Smooth muscle cell of the coronary artery (primary cell): ENCODE data around the gene GSX2. TPM values are rescaled to one million over a fixed set of nuclear protein-coding genes. Genes with fewer than 3 reads are reported as not detected.

ENCODE experiments used
- total RNA-seq: library from RNA; depleted of rRNA; stranded (reverse); fragments of >200 nt; gene quantifications from 2 replicates; pipeline ENCODE4 v1.2.3, GENCODE V29; 2014; ENCODE audit warnings: low replicate concordance

The GSX2 gene
- not detected in 2 replicates for total RNA-seq

DNA sequence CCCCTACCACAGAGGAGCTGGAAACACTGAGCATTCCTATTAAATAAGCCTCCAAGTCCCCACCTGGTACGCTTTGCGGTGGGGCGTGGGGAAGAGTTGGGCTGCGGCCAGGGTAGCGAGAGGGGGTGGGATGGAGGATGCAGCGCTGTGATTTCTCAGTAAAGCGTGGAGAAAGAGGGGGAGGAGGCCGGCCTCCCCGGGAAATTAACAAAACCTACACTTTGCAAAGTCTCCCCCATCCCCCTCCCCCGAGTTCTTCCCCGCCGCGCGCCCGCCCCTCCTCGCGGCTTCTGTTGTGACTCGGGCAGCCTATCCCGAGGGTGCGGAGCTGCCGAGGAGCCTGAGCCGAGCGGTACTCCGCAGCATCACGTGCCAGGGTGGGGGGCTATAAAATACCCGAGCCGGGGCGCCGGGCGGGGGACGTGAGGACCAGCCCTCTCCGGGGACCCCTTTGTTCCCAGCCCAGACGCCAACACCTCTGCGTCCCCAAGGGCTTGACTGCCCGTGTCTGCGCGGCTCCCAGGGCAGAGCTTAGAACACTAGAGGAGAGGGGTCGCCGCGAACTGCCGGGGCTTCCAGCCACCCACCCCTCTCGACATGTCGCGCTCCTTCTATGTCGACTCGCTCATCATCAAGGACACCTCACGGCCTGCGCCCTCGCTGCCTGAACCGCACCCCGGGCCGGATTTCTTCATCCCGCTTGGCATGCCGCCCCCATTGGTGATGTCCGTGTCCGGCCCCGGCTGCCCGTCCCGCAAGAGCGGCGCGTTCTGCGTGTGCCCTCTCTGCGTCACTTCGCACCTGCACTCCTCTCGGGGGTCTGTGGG, at the start of gene GSX2:
TSS of gene GSX2 (plus strand) at position 416 of the 827 bp plus-strand sequence. CDS start at position 598, 182 bp downstream.

DNA sequence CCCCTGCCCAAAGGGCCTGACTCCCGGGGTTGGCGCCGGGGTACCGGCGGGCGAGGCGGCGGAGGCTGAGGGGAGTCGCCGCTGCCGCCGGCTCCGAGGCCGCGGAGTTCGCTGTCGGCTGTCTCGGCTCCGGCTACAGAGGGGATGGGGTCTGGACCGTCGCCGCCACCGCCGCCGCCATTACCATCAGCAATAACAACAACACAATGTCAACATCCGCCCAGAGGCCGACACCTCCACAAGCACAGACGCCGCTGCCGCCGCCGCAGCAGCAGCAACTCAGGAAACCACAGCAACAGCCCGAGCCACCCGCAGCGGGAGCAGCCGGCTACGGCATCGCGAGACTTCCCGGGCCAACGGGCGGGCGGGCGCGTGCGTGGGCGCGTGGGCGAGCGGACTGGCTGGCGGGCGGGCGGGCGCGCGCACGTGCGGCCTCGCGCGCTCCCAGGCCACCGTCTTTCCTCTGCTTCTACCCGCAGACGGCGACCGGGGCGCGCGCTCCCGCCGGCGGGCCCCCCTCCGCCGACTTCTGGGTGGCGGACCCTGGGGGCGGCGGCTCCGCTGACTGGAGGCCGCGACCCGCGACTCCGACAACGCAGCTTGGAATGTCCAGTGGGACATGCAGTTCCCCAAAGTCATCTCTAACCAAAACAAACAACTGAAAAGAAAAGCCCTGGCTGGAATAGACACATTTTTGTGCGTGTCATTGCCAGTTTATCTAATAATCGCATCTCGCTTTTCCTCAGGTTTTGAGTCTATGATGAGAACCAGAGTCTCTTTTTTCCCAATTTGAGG, 35.4 kb upstream of the GSX2 start, which contains the start of gene CHIC2:
TSS of gene CHIC2 (minus strand) at position 289 of the 795 bp plus-strand sequence. CDS start 305 bp downstream, outside the sequence.

Other genes with a start within 250 kb of the GSX2 start
- 46.9 and 74.4 TPM in 2 replicates for gene CHIC2, start 35.6 kb upstream of the GSX2 start, total RNA-seq
- gene PDGFRA, start 129.1 kb downstream of the GSX2 start, total RNA-seq = 173 and 451 TPM in 2 replicates